Psoas muscle (tissue), 8 donors: ENCODE measurements around the gene DCTN1. TPM values are rescaled to one million over a fixed set of nuclear protein-coding genes. Genes with fewer than 3 reads are reported as not detected.

Experiments used
- ATAC-seq, 4 donors: fragments of 200-7000 bp; cut with Tn5 transposase; one replicate each; pipeline ENCODE4 v1.9.1; 2020; ENCODE audit warnings: moderate library complexity in 3 of 4, mild to moderate bottlenecking in 2 of 4
- DNase-seq, 2 donors: peaks; one replicate each; pipeline ENCODE4 v3.0.0-alpha.2; 2020
- H3K27ac ChIP-seq: fragments of 200-600 bp; one replicate; pipeline ENCODE4 v1.8.0; 2022
- H3K27me3 ChIP-seq, 3 donors: fragments of 200-600 bp in 1 of 3; one replicate each; pipeline versions ENCODE4 v1.6.1 to v1.8.0; 2013 to 2022; ENCODE audit warnings: low read length in 2 of 3, mild to moderate bottlenecking in 2 of 3, moderate library complexity in 1 of 3; ENCODE audit not compliant: insufficient read depth in 3 of 3
- H3K36me3 ChIP-seq, 2 donors: fragments of 200-600 bp in 1 of 2; one replicate each; pipeline versions ENCODE4 v1.6.1 to v1.8.0; 2013 to 2022; ENCODE audit warnings: low read depth in 1 of 2, mild to moderate bottlenecking in 1 of 2, moderate library complexity in 1 of 2; ENCODE audit not compliant: insufficient read depth in 1 of 2
- H3K4me1 ChIP-seq: fragments of 200-600 bp; one replicate; pipeline ENCODE4 v1.8.0; 2022
- H3K4me3 ChIP-seq: fragments of 200-600 bp; one replicate; pipeline ENCODE4 v1.8.0; 2022; ENCODE audit warnings: mild to moderate bottlenecking
- H3K9me3 ChIP-seq: fragments of 200-600 bp; one replicate; pipeline ENCODE4 v1.8.0; 2022
- WGBS, 3 donors: extraction: QIAGEN DNeasy Blood & Tissue Kit; methylation state at CpG; one replicate each; pipeline versions ENCODE4 v1.1.6 to v1.1.7; 2013; 5-methylcytosine and 5-hydroxymethylcytosine counted together
- intact Hi-C, 2 donors: fragments of 100-400 bp; cut with DNase I; formaldehyde crosslinking; loops; one replicate each; pipeline versions ENCODE4 v1.11.0 to v1.14.2; 2022
- polyA plus RNA-seq, 3 donors: library from polyadenylated mRNA; stranded (reverse); fragments of 200-250 nt; gene quantifications; one replicate each; pipeline ENCODE4 v1.2.3, GENCODE V29; 2013
- total RNA-seq, 4 donors: library from RNA; stranded (reverse); fragmentation: NEBNext Ultra II Directional in 2 of 4; extraction: Animal tissue kit (Norgen Biotek cat#: 25700) in 2 of 4; gene quantifications; one replicate each; pipeline versions ENCODE4 v1.2.1 to v1.2.4, GENCODE V29; 2021 to 2023
- TF ChIP-seq, protein P1 (sequence below): fragments of 200-600 bp; IDR thresholded peaks from one replicate; pipeline ENCODE4 v1.8.0; 2022; ENCODE audit warnings: antibody characterized with exemption
- donor health status: healthy with polysubstance abuse.
- donor health status: DM: no; HTN: no; CAD: no; lungs with moderate emphysema.
- donor health status: Bipolar disorder and iron deficiency.
- donor health status: healthy.
- donor health status: DM: yes; HTN: yes; CAD: no.
- donor health status: DM: no; HTN: no; CAD: no.
- donor health status: DM: no; HTN: no; CAD: no.
- donor health status: DM: yes; HTN: yes; CAD: no.

Gene DCTN1
- total and polyA plus RNA-seq, 7 donors = 45.6 to 131 (median 99.0) TPM

DNA sequence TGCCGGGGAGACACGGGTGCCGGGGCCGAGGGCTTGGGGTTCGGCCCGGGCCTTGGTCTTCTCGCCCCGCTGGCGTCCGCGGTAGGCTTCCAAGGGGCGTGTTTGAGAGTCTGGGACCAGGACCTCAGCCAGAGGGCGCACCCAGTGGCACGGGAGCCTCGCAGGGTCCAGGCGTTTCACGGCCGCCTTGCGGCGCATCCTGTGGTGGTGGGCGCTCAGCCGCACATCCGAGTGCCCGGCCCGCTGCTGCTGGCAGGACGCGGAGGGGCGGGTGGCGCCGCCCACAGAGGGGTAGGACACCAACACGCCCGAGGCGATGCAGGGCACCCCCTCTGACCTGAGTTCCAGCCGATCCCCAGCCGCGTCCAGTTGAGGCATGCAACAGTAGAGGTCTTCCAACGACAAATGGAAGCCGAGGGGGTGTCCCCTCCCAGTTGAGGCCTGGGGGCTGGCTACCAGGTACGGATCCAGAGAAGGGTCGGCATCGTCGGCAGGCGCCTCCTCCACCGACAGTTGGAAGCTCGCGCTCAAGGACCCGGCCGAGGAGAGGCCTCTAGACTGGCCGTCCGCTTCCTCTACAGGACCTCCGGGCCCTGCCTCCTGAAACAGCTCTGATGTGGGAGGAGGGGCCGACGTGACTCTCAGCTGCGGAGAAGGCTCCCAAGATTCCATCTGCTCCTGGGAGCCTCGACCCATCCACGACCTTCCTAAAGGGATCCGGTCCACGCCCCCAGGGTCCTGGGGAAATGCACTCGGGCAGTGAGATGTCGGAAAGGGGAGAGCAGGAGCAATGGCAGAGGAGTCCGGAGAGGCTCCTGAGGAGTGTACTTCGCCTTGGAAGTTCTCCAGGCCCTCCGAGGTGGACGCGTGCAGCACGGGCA is 35.0 kb upstream of the DCTN1 start:
- Histone ChIP-seq H3K4me1 (no peaks in the 10 kb centered on the region), H3K36me3 (no peaks in the 10 kb centered on the region), H3K27me3 (peaks cover 0 to 29% (median 5%) of the 10 kb centered on the region in 3 donors), H3K4me3 (peak overlapping the region; percentile 62), H3K27ac (no peak overlapping the region), H3K9me3 (no peaks in the 10 kb centered on the region)
- peak; percentile 45 to 77 (median 70) for ATAC-seq
- intact Hi-C loops = no loop called here
- TF ChIP-seq, protein P1, sequence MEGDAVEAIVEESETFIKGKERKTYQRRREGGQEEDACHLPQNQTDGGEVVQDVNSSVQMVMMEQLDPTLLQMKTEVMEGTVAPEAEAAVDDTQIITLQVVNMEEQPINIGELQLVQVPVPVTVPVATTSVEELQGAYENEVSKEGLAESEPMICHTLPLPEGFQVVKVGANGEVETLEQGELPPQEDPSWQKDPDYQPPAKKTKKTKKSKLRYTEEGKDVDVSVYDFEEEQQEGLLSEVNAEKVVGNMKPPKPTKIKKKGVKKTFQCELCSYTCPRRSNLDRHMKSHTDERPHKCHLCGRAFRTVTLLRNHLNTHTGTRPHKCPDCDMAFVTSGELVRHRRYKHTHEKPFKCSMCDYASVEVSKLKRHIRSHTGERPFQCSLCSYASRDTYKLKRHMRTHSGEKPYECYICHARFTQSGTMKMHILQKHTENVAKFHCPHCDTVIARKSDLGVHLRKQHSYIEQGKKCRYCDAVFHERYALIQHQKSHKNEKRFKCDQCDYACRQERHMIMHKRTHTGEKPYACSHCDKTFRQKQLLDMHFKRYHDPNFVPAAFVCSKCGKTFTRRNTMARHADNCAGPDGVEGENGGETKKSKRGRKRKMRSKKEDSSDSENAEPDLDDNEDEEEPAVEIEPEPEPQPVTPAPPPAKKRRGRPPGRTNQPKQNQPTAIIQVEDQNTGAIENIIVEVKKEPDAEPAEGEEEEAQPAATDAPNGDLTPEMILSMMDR = peak; percentile 22
- WGBS, 3 donors = 2 to 6% (median 4%) methylated on average over 58 to 66 of the region's 66 CpGs
- peak; percentile 58 to 78 for DNase-seq

- no peaks in the 10 kb centered on the region for H3K9me3 ChIP-seq
- H3K4me1 ChIP-seq = no peaks in the 10 kb centered on the region
- H3K27me3 ChIP-seq = peaks cover 0 to 25% (median 5%) of the 10 kb centered on the region in 3 donors
- H3K27ac ChIP-seq = no peak overlapping the region
- H3K36me3 ChIP-seq = no peaks in the 10 kb centered on the region
- ATAC-seq (peak; percentile 9 to 21 (median 14)), DNase-seq (no peak)
- intact Hi-C loops = no loop called here
- WGBS, 3 donors = 22 to 36% (median 23%) methylated on average over 19 of the region's 19 CpGs
- peak overlapping the region; percentile 62 for H3K4me3 ChIP-seq
- TF ChIP-seq, protein P1 = no peak
These were observed 34.3 kb upstream of the DCTN1 start for GRCh38 chr2:74414441-74414840.

DNA sequence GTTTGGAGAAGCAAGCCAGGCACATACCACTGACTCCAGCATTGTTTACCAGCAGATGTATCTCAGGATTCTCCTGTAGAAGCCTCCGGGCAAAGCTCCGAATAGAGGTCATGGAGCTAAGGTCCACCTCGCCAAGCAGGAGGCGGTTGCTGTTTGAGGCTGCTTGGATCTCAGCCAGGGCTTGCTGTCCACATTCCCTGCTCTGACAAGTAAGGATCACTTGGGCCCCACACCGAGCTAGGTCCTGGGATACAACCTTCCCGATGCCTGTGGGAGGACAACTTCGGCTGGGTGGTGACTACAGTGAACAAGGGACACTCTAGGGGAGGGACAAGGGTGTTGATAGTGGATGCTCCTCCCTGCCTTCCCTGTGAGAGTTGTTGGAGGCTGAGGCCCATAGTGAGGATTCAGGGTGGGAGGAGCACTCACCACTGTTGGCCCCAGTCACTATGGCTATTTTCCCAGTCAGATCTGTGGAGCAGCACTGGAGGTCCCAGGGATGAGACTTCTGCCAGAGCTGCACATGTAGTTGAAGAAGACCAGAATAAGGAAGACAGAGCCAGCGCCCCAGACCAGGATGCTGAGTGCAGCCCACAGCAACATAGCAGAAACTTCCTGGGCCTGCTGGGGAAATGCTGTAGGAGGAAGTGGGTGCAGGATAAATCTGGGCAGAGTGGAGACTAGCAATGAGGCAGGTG is 33.0 kb upstream of the DCTN1 start:
- Histone ChIP-seq H3K27me3 (peaks cover 0 to 29% (median 7%) of the 10 kb centered on the region in 3 donors), H3K27ac (no peak overlapping the region), H3K4me3 (no peak overlapping the region), H3K4me1 (no peaks in the 10 kb centered on the region), H3K9me3 (no peaks in the 10 kb centered on the region), H3K36me3 (no peaks in the 10 kb centered on the region)
- intact Hi-C loops = no loop called here
- TF ChIP-seq, protein P1 = no peak
- DNase-seq (no peak), ATAC-seq (no peak)
- WGBS, 3 donors = 75 to 80% (median 80%) methylated on average over 8 of the region's 8 CpGs

GRCh38 chr2:74407682-74408081 is 27.6 kb upstream of the DCTN1 start:
- no peak for ATAC-seq
- intact Hi-C loops = no loop called here
- 72 to 82% (median 76%) methylated on average over 5 of the region's 5 CpGs for WGBS, 3 donors
- no peak overlapping the region for H3K4me3 ChIP-seq
- no peak for DNase-seq
- H3K9me3 ChIP-seq = no peaks in the 10 kb centered on the region
- TF ChIP-seq, protein P1 = no peak
- no peak overlapping the region for H3K27ac ChIP-seq
- H3K4me1 ChIP-seq = no peaks in the 10 kb centered on the region
- peaks cover 0 to 12% (median 2%) of the 10 kb centered on the region in 3 donors for H3K27me3 ChIP-seq
- H3K36me3 ChIP-seq = no peaks in the 10 kb centered on the region
